ENCODE measurements around the gene ARRDC4.

Gene ARRDC4

GRCh38 chr15:97955035-97955434, 5.5 kb upstream of the ARRDC4 start:
- no peaks in the 10 kb centered on the region for H3K36me3 Mint-ChIP-seq
- no peak overlapping the region for H3K27ac Mint-ChIP-seq
- DNase-seq (no peak), ATAC-seq (replicated peaks) (no peak)
- no peak overlapping the region for H3K4me3 Mint-ChIP-seq
- H3K27me3 Mint-ChIP-seq, result peaks cover 5 to 8% of the 10 kb centered on the region in 2 donors
- H3K9me3 Mint-ChIP-seq, result peaks cover 0 to 2% of the 10 kb centered on the region in 2 donors
- H3K4me1 Mint-ChIP-seq, result peaks cover 5 to 8% of the 10 kb centered on the region in 2 donors

GRCh38 chr15:97955529-97955928, 5.0 kb upstream of the ARRDC4 start:
- Mint-ChIP-seq H3K36me3 (peaks cover 0 to under 1% of the 10 kb centered on the region in 2 donors), H3K9me3 (peaks cover 0 to 2% of the 10 kb centered on the region in 2 donors), H3K27me3 (peaks cover 5 to 6% of the 10 kb centered on the region in 2 donors), H3K4me3 (no peak overlapping the region), H3K4me1 (peaks cover 5 to 9% of the 10 kb centered on the region in 2 donors), H3K27ac (no peak overlapping the region)
- no peak for ATAC-seq (replicated peaks)
- no peak for DNase-seq

- DNase-seq (no peak), ATAC-seq (replicated peaks) (no peak)
- H3K27me3 Mint-ChIP-seq, result no peaks in the 10 kb centered on the region
- peaks cover 16 to 30% of the 10 kb centered on the region in 2 donors for H3K4me1 Mint-ChIP-seq
- peak overlapping the region; percentile 82 to 94 for H3K4me3 Mint-ChIP-seq
- peak overlapping the region; percentile 92 for H3K27ac Mint-ChIP-seq
- peaks cover 0 to 2% of the 10 kb centered on the region in 2 donors for H3K9me3 Mint-ChIP-seq
- peaks cover 0 to 2% of the 10 kb centered on the region in 2 donors for H3K36me3 Mint-ChIP-seq
Observed at GRCh38 chr15:97959724-97960363, 659 bp upstream of the ARRDC4 start.

- H3K9me3 Mint-ChIP-seq, result no peaks in the 10 kb centered on the region
- peak; percentile 11 for DNase-seq
- ATAC-seq (replicated peaks), result peak in 1 of 2 donors; percentile 2
- no peak overlapping the region for H3K27ac Mint-ChIP-seq
- H3K27me3 Mint-ChIP-seq, result no peaks in the 10 kb centered on the region
- H3K4me1 Mint-ChIP-seq, result peaks cover 16 to 39% of the 10 kb centered on the region in 2 donors
- H3K4me3 Mint-ChIP-seq, result peak overlapping the region; percentile 68 to 94
- H3K36me3 Mint-ChIP-seq, result peaks cover 4 to 6% of the 10 kb centered on the region in 2 donors
Observed at GRCh38 chr15:97961067-97961954, 808 bp downstream of the ARRDC4 start.

GRCh38 chr15:97962263-97962662, 1.8 kb downstream of the ARRDC4 start:
- ATAC-seq (replicated peaks), result no peak

GRCh38 chr15:97963779-97964178, 3.3 kb downstream of the ARRDC4 start:
- Mint-ChIP-seq H3K27me3 (no peaks in the 10 kb centered on the region), H3K9me3 (no peaks in the 10 kb centered on the region), H3K4me1 (peaks cover 16 to 39% of the 10 kb centered on the region in 2 donors), H3K27ac (no peak overlapping the region), H3K36me3 (peaks cover 4 to 6% of the 10 kb centered on the region in 2 donors), H3K4me3 (no peak overlapping the region)
- DNase-seq (no peak), ATAC-seq (replicated peaks) (no peak)

More at GRCh38 chr15:97962263-97962662, 1.8 kb downstream of the ARRDC4 start:
- Mint-ChIP-seq H3K27me3 (no peaks in the 10 kb centered on the region), H3K36me3 (peaks cover 4 to 6% of the 10 kb centered on the region in 2 donors), H3K4me3 (no peak overlapping the region), H3K4me1 (peaks cover 16 to 39% of the 10 kb centered on the region in 2 donors), H3K9me3 (no peaks in the 10 kb centered on the region), H3K27ac (no peak overlapping the region)
- DNase-seq, result no peak

- Mint-ChIP-seq H3K27me3 (no peaks in the 10 kb centered on the region), H3K27ac (no peak overlapping the region)
Observed at GRCh38 chr15:97966246-97966645, 5.7 kb downstream of the ARRDC4 start.

GRCh38 chr15:97966924-97967620, 6.6 kb downstream of the ARRDC4 start:
- Mint-ChIP-seq H3K27ac (no peak overlapping the region), H3K4me1 (peaks cover 5 to 22% of the 10 kb centered on the region in 2 donors), H3K9me3 (no peaks in the 10 kb centered on the region), H3K27me3 (no peaks in the 10 kb centered on the region), H3K4me3 (no peak overlapping the region), H3K36me3 (peaks cover 8 to 13% of the 10 kb centered on the region in 2 donors)
- ATAC-seq (replicated peaks) (no peak), DNase-seq (no peak)

More at GRCh38 chr15:97966246-97966645, 5.7 kb downstream of the ARRDC4 start:
- DNase-seq (no peak), ATAC-seq (replicated peaks) (no peak)
- peaks cover 11 to 29% of the 10 kb centered on the region in 2 donors for H3K4me1 Mint-ChIP-seq
- H3K36me3 Mint-ChIP-seq, result peaks cover 6 to 10% of the 10 kb centered on the region in 2 donors
- no peak overlapping the region for H3K4me3 Mint-ChIP-seq
- no peaks in the 10 kb centered on the region for H3K9me3 Mint-ChIP-seq

GRCh38 chr15:97967881-97968280, 7.4 kb downstream of the ARRDC4 start:
- ATAC-seq (replicated peaks), result no peak
- no peak overlapping the region for H3K27ac Mint-ChIP-seq
- no peak overlapping the region for H3K4me3 Mint-ChIP-seq
- H3K27me3 Mint-ChIP-seq, result no peaks in the 10 kb centered on the region
- peaks cover 5 to 20% of the 10 kb centered on the region in 2 donors for H3K4me1 Mint-ChIP-seq
- H3K36me3 Mint-ChIP-seq, result peaks cover 10 to 13% of the 10 kb centered on the region in 2 donors
- H3K9me3 Mint-ChIP-seq, result no peaks in the 10 kb centered on the region
- no peak for DNase-seq

GRCh38 chr15:97968380-97968779, 7.9 kb downstream of the ARRDC4 start:
- no peak for ATAC-seq (replicated peaks)
- Mint-ChIP-seq H3K9me3 (no peaks in the 10 kb centered on the region), H3K36me3 (peaks cover 10 to 13% of the 10 kb centered on the region in 2 donors), H3K27me3 (no peaks in the 10 kb centered on the region), H3K27ac (no peak overlapping the region), H3K4me1 (peaks cover 1 to 15% of the 10 kb centered on the region in 2 donors), H3K4me3 (no peak overlapping the region)
- DNase-seq, result no peak

- ATAC-seq (replicated peaks) (no peak), DNase-seq (no peak)
- no peaks in the 10 kb centered on the region for H3K4me1 Mint-ChIP-seq
- no peak overlapping the region for H3K27ac Mint-ChIP-seq
- H3K36me3 Mint-ChIP-seq, result peaks cover 6 to 7% of the 10 kb centered on the region in 2 donors
- H3K9me3 Mint-ChIP-seq, result no peaks in the 10 kb centered on the region
- H3K27me3 Mint-ChIP-seq, result no peaks in the 10 kb centered on the region
- H3K4me3 Mint-ChIP-seq, result no peak overlapping the region
Observed at GRCh38 chr15:97972366-97972765, 11.9 kb downstream of the ARRDC4 start.

- DNase-seq, result no peak
- Mint-ChIP-seq H3K9me3 (no peaks in the 10 kb centered on the region), H3K4me1 (no peaks in the 10 kb centered on the region), H3K36me3 (peaks cover 4 to 5% of the 10 kb centered on the region in 2 donors), H3K27ac (no peak overlapping the region), H3K27me3 (peaks cover 0 to 4% of the 10 kb centered on the region in 2 donors), H3K4me3 (no peak overlapping the region)
- ATAC-seq (replicated peaks), result no peak
Observed at GRCh38 chr15:97976129-97976528, 15.6 kb downstream of the ARRDC4 start.

- Mint-ChIP-seq H3K4me3 (no peak overlapping the region), H3K36me3 (peaks cover 0 to 2% of the 10 kb centered on the region in 2 donors), H3K27me3 (peaks cover 0 to 4% of the 10 kb centered on the region in 2 donors), H3K27ac (no peak overlapping the region), H3K4me1 (no peaks in the 10 kb centered on the region), H3K9me3 (no peaks in the 10 kb centered on the region)
- ATAC-seq (replicated peaks) (no peak), DNase-seq (no peak)
Observed at GRCh38 chr15:97976766-97977503, 16.4 kb downstream of the ARRDC4 start.

All from stimulated activated naive B cell treated with anti-CD40 and anti-IgM and Interleukin-4, amounts not matched to agents 10 μg/mL and 1 μg/mL and 100 μg/mL, for 72 hours (primary cell).